GM23338 (cell line): ENCODE results near the gene USF2. TPM values are rescaled to one million over a fixed set of nuclear protein-coding genes. Genes with fewer than 3 reads are reported as not detected.

Experiments
- ATAC-seq: fragments of 200-7000 bp; cut with Tn5 transposase; 3 replicates; pipeline ENCODE4 v1.9.1; 2020
- DNase-seq: peaks from one replicate; pipeline ENCODE4 v3.0.0-alpha.2; 2015; ENCODE audit warnings: low spot score
- H2AFZ ChIP-seq: fragments of 200-600 bp; sonication (generic); 2 replicates; pipeline ENCODE4 v1.8.0; 2016; ENCODE audit warnings: antibody characterized with exemption, mild to moderate bottlenecking, moderate library complexity
- H3F3A ChIP-seq: fragments of 200-600 bp; sonication (generic); replicated peaks from 2 replicates; pipeline ENCODE4 v1.8.0; 2017; ENCODE audit warnings: antibody characterized with exemption, mixed run types, low read depth
- H3K27ac ChIP-seq: fragments of 200-600 bp; sonication (generic); 2 replicates; pipeline ENCODE4 v1.6.1; 2016; ENCODE audit warnings: low read depth
- H3K27me3 ChIP-seq: fragments of 200-600 bp; sonication (generic); 2 replicates; pipeline ENCODE4 v1.8.0; 2016; ENCODE audit warnings: mild to moderate bottlenecking, mixed run types, moderate library complexity; ENCODE audit not compliant: insufficient read depth
- H3K36me3 ChIP-seq: fragments of 200-600 bp; sonication (generic); 2 replicates; pipeline ENCODE4 v1.8.0; 2016; ENCODE audit warnings: mild to moderate bottlenecking; ENCODE audit not compliant: insufficient read depth
- H3K4me1 ChIP-seq: fragments of 200-600 bp; sonication (generic); 2 replicates; pipeline ENCODE4 v1.8.0; 2016; ENCODE audit warnings: mild to moderate bottlenecking, moderate library complexity; ENCODE audit not compliant: insufficient read depth
- H3K4me2 ChIP-seq: fragments of 200-600 bp; sonication (generic); 2 replicates; pipeline ENCODE4 v1.7.1; 2017; ENCODE audit warnings: mixed run types
- H3K4me3 ChIP-seq: fragments of 200-600 bp; sonication (generic); 2 replicates; pipeline ENCODE4 v1.6.1; 2016; ENCODE audit warnings: mixed run types
- H3K79me2 ChIP-seq: fragments of 200-600 bp; sonication (generic); replicated peaks from 2 replicates; pipeline ENCODE4 v1.8.0; 2017; ENCODE audit warnings: mild to moderate bottlenecking; ENCODE audit not compliant: insufficient read depth
- H3K9me2 ChIP-seq: fragments of 200-600 bp; sonication (generic); 2 replicates; pipeline ENCODE4 v1.8.0; 2017; ENCODE audit not compliant: insufficient read depth
- H4K20me1 ChIP-seq: fragments of 200-600 bp; sonication (generic); replicated peaks from 2 replicates; pipeline ENCODE4 v1.8.0; 2017; ENCODE audit warnings: mild to moderate bottlenecking; ENCODE audit not compliant: insufficient read depth
- H3K27ac Mint-ChIP-seq: 2 replicates; pipeline ENCODE4 v1.8.0; 2020; ENCODE audit warnings: inconsistent platforms, mild to moderate bottlenecking, moderate library complexity, mixed read lengths
- H3K27me3 Mint-ChIP-seq: 3 replicates; pipeline ENCODE4 v1.8.0; 2022; ENCODE audit warnings: low read depth, mild to moderate bottlenecking, moderate library complexity, mixed read lengths, inconsistent platforms; ENCODE audit not compliant: insufficient read depth, poor library complexity
- H3K36me3 Mint-ChIP-seq: 3 replicates; pipeline ENCODE4 v1.8.0; 2021; ENCODE audit warnings: low read depth, mild to moderate bottlenecking, inconsistent platforms, moderate library complexity, mixed read lengths
- H3K4me1 Mint-ChIP-seq: 3 replicates; pipeline ENCODE4 v1.8.0; 2020; ENCODE audit warnings: mild to moderate bottlenecking, inconsistent platforms, mixed read lengths
- H3K4me3 Mint-ChIP-seq: 3 replicates; pipeline ENCODE4 v1.8.0; 2021; ENCODE audit warnings: moderate library complexity, mild to moderate bottlenecking, inconsistent platforms, mixed read lengths
- H3K9me3 Mint-ChIP-seq: 3 replicates; pipeline ENCODE4 v1.8.0; 2020; ENCODE audit warnings: moderate library complexity, mild to moderate bottlenecking, inconsistent platforms, mixed read lengths
- CREB1 ChIP-seq: fragments of 250-450 bp; sonication (Bioruptor Pico); IDR thresholded peaks from 2 replicates; pipeline ENCODE4 v1.5.0; 2020; ENCODE audit warnings: low read depth, mild to moderate bottlenecking, moderate library complexity
- ETS1 ChIP-seq: IDR thresholded peaks from 2 replicates; pipeline ENCODE4 v1.6.1; 2016; ENCODE audit warnings: antibody characterized with exemption
- EZH2 ChIP-seq: fragments of 200-600 bp; sonication (generic); IDR thresholded peaks from one replicate; pipeline ENCODE4 v1.8.0; 2017; ENCODE audit warnings: antibody characterized with exemption, mild to moderate bottlenecking, low read depth; ENCODE audit not compliant: unreplicated experiment
- EZH2phosphoT487 ChIP-seq: fragments of 200-600 bp; sonication (generic); IDR thresholded peaks from one replicate; pipeline ENCODE4 v1.8.1; 2018; ENCODE audit warnings: antibody characterized with exemption; ENCODE audit not compliant: unreplicated experiment
- JUNB ChIP-seq: IDR thresholded peaks from one replicate; pipeline ENCODE4 v1.6.1; 2016; ENCODE audit warnings: antibody characterized with exemption; ENCODE audit not compliant: unreplicated experiment
- NANOG ChIP-seq: IDR thresholded peaks from 2 replicates; pipeline ENCODE4 v1.6.1; 2016; ENCODE audit warnings: antibody characterized with exemption, borderline replicate concordance
- POLR2AphosphoS5 ChIP-seq: IDR thresholded peaks from 2 replicates; pipeline ENCODE4 v1.6.1; 2016; ENCODE audit warnings: antibody characterized with exemption, low read depth
- ZNF331 ChIP-seq: fragments of 250-450 bp; sonication (Bioruptor Pico); IDR thresholded peaks from 2 replicates; pipeline ENCODE4 v1.5.0; 2020; ENCODE audit warnings: low read depth, mild to moderate bottlenecking, moderate library complexity
- ZNF462 ChIP-seq: fragments of 250-450 bp; sonication (Bioruptor Pico); IDR thresholded peaks from 2 replicates; pipeline ENCODE4 v1.5.0; 2020; ENCODE audit warnings: mild to moderate bottlenecking, moderate library complexity
- polyA plus RNA-seq: library from polyadenylated mRNA; unstranded; fragments of >200 nt; fragmentation: Nextera tagmentation; extraction: Ambion mirVana; gene quantifications from 2 replicates; pipeline ENCODE4 v1.2.1, GENCODE V29; 2016
- total RNA-seq: library from RNA; depleted of rRNA; stranded (reverse); fragments of >200 nt; shearing (Covaris generic); gene quantifications from 2 replicates; pipeline ENCODE4 v1.2.3, GENCODE V29; 2014
- TF ChIP-seq, protein P1 (sequence below), 2 experiments: fragments of 200-600 bp in 1 of 2; sonication (generic) in 1 of 2; conservative IDR thresholded peaks; 2 replicates each; pipeline versions ENCODE4 v1.5.1 to v1.6.1; 2016 to 2017; ENCODE audit warnings: antibody characterized with exemption in 2 of 2, low read depth in 2 of 2, mild to moderate bottlenecking in 2 of 2, moderate library complexity in 1 of 2

The USF2 gene
- total and polyA plus RNA-seq, 2 experiments from 2014 or later: 28.9 to 60.5 TPM

DNA sequence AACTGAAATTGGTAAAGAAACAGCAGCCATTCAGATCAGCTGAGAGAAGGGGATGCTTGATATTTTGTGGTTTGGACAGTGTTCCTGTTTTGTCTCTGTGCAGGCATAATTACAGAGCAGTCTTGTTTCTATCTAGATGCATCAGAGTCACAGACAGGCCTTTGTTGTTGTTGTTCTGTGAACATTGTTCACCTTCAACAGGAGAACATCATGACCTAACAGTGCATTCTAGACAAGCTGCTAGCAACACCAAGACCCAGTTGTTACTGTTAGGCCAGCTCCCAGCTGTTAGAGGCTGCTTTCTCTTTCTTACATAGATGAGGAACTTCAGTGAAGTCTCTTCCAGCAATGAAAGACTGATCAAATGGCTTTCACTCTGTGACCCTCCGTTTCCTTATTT, 28.4 kb upstream of the USF2 start:
- TF ChIP-seq ETS1: no peak
- no peak for TF ChIP-seq CREB1
- no peak for TF ChIP-seq ZNF462 (CRISPR knock-in tag)
- TF ChIP-seq, protein P1, sequence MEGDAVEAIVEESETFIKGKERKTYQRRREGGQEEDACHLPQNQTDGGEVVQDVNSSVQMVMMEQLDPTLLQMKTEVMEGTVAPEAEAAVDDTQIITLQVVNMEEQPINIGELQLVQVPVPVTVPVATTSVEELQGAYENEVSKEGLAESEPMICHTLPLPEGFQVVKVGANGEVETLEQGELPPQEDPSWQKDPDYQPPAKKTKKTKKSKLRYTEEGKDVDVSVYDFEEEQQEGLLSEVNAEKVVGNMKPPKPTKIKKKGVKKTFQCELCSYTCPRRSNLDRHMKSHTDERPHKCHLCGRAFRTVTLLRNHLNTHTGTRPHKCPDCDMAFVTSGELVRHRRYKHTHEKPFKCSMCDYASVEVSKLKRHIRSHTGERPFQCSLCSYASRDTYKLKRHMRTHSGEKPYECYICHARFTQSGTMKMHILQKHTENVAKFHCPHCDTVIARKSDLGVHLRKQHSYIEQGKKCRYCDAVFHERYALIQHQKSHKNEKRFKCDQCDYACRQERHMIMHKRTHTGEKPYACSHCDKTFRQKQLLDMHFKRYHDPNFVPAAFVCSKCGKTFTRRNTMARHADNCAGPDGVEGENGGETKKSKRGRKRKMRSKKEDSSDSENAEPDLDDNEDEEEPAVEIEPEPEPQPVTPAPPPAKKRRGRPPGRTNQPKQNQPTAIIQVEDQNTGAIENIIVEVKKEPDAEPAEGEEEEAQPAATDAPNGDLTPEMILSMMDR (conservative IDR thresholded peaks at IDR 0.05; ENCODE audit: low read depth in 2 of 2): no peak
- TF ChIP-seq POLR2AphosphoS5: no peak
- no peak for TF ChIP-seq NANOG
- no peak for TF ChIP-seq EZH2
- no peak for TF ChIP-seq JUNB
- no peak for TF ChIP-seq EZH2phosphoT487
- TF ChIP-seq ZNF331 (CRISPR knock-in tag): no peak
- Histone ChIP-seq H3K79me2 (no peaks in the 10 kb centered on the region), H3K9me2 (no peaks in the 10 kb centered on the region), H3K36me3 (no peaks in the 10 kb centered on the region), H3K27me3 (no peaks in the 10 kb centered on the region), H3K4me2 (no peak overlapping the region), H3K4me3 (no peak overlapping the region), H3K4me1 (no peaks in the 10 kb centered on the region), H3K27ac (no peak overlapping the region), H2AFZ (no peak overlapping the region), H3F3A (no peaks in the 10 kb centered on the region), H4K20me1 (no peaks in the 10 kb centered on the region)
- peaks cover 4% of the 10 kb centered on the region; the same call in 2 of the 3 replicates for H3K4me1 Mint-ChIP-seq
- no peaks in the 10 kb centered on the region for H3K27me3 Mint-ChIP-seq
- peaks cover 7% of the 10 kb centered on the region; the same call in 1 of the 3 replicates for H3K36me3 Mint-ChIP-seq
- DNase-seq (no peak), ATAC-seq (no peak)
- peaks cover 28% of the 10 kb centered on the region for H3K9me3 Mint-ChIP-seq
- no peak overlapping the region for H3K27ac Mint-ChIP-seq
- H3K4me3 Mint-ChIP-seq: no peak overlapping the region
